Measurements from ENCODE around the gene H2AZ1.

Gene H2AZ1

DNA sequence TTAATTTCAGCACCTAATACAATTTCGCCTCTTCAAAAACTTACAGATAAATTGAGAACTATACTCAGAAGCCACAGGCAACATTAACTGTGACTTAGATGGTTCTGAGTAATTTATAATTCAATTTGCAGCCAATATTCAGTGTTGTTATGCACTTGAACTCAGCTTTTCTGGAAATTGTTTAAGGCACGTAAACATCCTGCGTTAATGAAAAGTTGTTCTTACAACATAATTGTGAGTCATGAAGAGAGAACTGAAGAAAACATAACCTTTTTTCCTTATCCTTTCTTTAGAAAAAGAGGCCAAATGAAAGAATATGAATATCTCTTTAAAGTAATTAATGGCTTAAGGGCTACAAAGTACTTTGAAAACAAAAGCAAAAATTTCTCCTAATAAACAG lies 16.6 kb upstream of the H2AZ1 start:
- Histone ChIP-seq H3K4me3 (ENCODE audit: low read depth in 1 of 2, low read length in 2 of 2) (no peak overlapping the region), H3K27ac (ENCODE audit: low read length) (peak overlapping the region; percentile 93), H3K4me1 (ENCODE audit: insufficient read depth, low read length) (peaks cover 31% of the 10 kb centered on the region), H2AFZ (ENCODE audit: low read depth, low read length) (no peak overlapping the region), H4K20me1 (ENCODE audit: insufficient read depth, low read length) (no peaks in the 10 kb centered on the region), H3K4me2 (ENCODE audit: insufficient read depth, low read length) (no peak overlapping the region), H3K36me3 (ENCODE audit: insufficient read depth, low read length) (no peaks in the 10 kb centered on the region), H3K9ac (ENCODE audit: low read depth, low read length) (peak overlapping the region; percentile 50; the same call in 1 of the 2 replicates), H3K9me3 (ENCODE audit: insufficient read depth, low read length, severe bottlenecking) (no peaks in the 10 kb centered on the region), H3K27me3 (ENCODE audit: insufficient read depth, low read length, poor library complexity) (no peaks in the 10 kb centered on the region), H3K79me2 (ENCODE audit: insufficient read depth, low read length) (no peaks in the 10 kb centered on the region)
- TF ChIP-seq CTCF (IDR thresholded peaks at IDR 0.05; ENCODE audit: borderline replicate concordance, extremely low read depth, low read length, poor library complexity, severe bottlenecking) (no peak), EZH2 (IDR thresholded peaks at IDR 0.05; ENCODE audit: borderline replicate concordance, low read depth, low read length, severe bottlenecking) (no peak)
- no peak for ATAC-seq (ENCODE audit: insufficient read depth, low read depth)
- no peak for DNase-seq

GRCh38 chr4:99965674-99966350 lies 15.7 kb upstream of the H2AZ1 start:
- Histone ChIP-seq H3K79me2 (ENCODE audit: insufficient read depth, low read length) (no peaks in the 10 kb centered on the region), H3K9ac (ENCODE audit: low read depth, low read length) (peak overlapping the region; percentile 50), H3K4me2 (ENCODE audit: insufficient read depth, low read length) (peak overlapping the region; percentile 54), H3K27ac (ENCODE audit: low read length) (peak overlapping the region; percentile 93), H3K4me3 (ENCODE audit: low read depth in 1 of 2, low read length in 2 of 2) (peak overlapping the region in 1 of 2 experiments; percentile 36; a peak in 1 of 4 replicates), H3K9me3 (ENCODE audit: insufficient read depth, low read length, severe bottlenecking) (no peaks in the 10 kb centered on the region), H3K27me3 (ENCODE audit: insufficient read depth, low read length, poor library complexity) (no peaks in the 10 kb centered on the region), H3K36me3 (ENCODE audit: insufficient read depth, low read length) (no peaks in the 10 kb centered on the region), H4K20me1 (ENCODE audit: insufficient read depth, low read length) (no peaks in the 10 kb centered on the region), H2AFZ (ENCODE audit: low read depth, low read length) (peak overlapping the region; percentile 69), H3K4me1 (ENCODE audit: insufficient read depth, low read length) (peaks cover 32% of the 10 kb centered on the region)
- TF ChIP-seq CTCF (IDR thresholded peaks at IDR 0.05; ENCODE audit: borderline replicate concordance, extremely low read depth, low read length, poor library complexity, severe bottlenecking) = no peak
- no peak for TF ChIP-seq EZH2 (IDR thresholded peaks at IDR 0.05; ENCODE audit: borderline replicate concordance, low read depth, low read length, severe bottlenecking)
- DNase-seq (no peak), ATAC-seq (ENCODE audit: insufficient read depth, low read depth) (peak; percentile 91)

DNA sequence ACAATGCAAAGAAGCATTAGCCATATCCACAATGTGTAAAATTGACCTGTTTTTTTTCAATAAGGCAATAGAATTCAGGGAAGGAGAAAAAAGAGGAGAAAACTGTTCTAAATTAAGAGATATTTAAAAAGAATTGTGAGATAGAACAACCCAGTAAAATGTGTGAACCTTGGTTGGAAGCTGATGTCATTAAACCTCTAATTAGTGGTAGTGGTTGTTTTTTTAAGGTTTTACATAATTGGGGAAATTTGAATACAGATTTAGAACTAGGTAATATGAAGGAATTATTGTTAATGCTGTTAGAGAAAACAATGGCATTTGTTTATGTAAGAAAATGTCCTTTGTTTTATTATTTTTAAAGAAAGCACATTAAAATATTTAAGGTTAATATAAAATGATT lies 15.1 kb upstream of the H2AZ1 start:
- H3K79me2 ChIP-seq (ENCODE audit: insufficient read depth, low read length) = no peaks in the 10 kb centered on the region
- ATAC-seq (ENCODE audit: insufficient read depth, low read depth) (no peak), DNase-seq (no peak)
- H3K36me3 ChIP-seq (ENCODE audit: insufficient read depth, low read length) = no peaks in the 10 kb centered on the region
- H3K4me2 ChIP-seq (ENCODE audit: insufficient read depth, low read length) = peak overlapping the region; percentile 54
- peak overlapping the region; percentile 93 for H3K27ac ChIP-seq (ENCODE audit: low read length)
- H3K9me3 ChIP-seq (ENCODE audit: insufficient read depth, low read length, severe bottlenecking) = no peaks in the 10 kb centered on the region
- no peaks in the 10 kb centered on the region for H3K27me3 ChIP-seq (ENCODE audit: insufficient read depth, low read length, poor library complexity)
- H3K4me1 ChIP-seq (ENCODE audit: insufficient read depth, low read length) = peaks cover 37% of the 10 kb centered on the region
- H3K9ac ChIP-seq (ENCODE audit: low read depth, low read length) = peak overlapping the region; percentile 50
- peak overlapping the region in 1 of 2 experiments; percentile 36; a peak in 1 of 4 replicates for H3K4me3 ChIP-seq (ENCODE audit: low read depth in 1 of 2, low read length in 2 of 2)
- TF ChIP-seq EZH2 (IDR thresholded peaks at IDR 0.05; ENCODE audit: borderline replicate concordance, low read depth, low read length, severe bottlenecking) (no peak), CTCF (IDR thresholded peaks at IDR 0.05; ENCODE audit: borderline replicate concordance, extremely low read depth, low read length, poor library complexity, severe bottlenecking) (no peak)
- peak overlapping the region; percentile 71 for H2AFZ ChIP-seq (ENCODE audit: low read depth, low read length)
- H4K20me1 ChIP-seq (ENCODE audit: insufficient read depth, low read length) = no peaks in the 10 kb centered on the region
